K562 (cell line): ENCODE measurements around the gene TLR8. TPM values are rescaled to one million over a fixed set of nuclear protein-coding genes. Genes with fewer than 3 reads are reported as not detected.
A peak's percentile ranks its signal among the peaks of the same experiment; 100 is the strongest.

ENCODE experiments used
- BCL6 ChIP-seq: fragments of 250-450 bp; sonication (Bioruptor Pico); IDR thresholded peaks from 2 replicates; pipeline ENCODE4 v1.4.0; 2020
- CBX5 ChIP-seq: IDR thresholded peaks from 2 replicates; pipeline ENCODE4 v1.6.1; 2014; ENCODE audit warnings: low read depth, borderline replicate concordance
- CSDE1 ChIP-seq, 2 experiments: fragments of 450-650 bp; IDR thresholded peaks; 2 replicates each; pipeline ENCODE4 v1.6.1; 2016; ENCODE audit warnings: mild to moderate bottlenecking in 1 of 2
- E2F1 ChIP-seq: sonication (generic); formaldehyde crosslinking; IDR thresholded peaks from 2 replicates; pipeline ENCODE4 v1.8.1; 2023; ENCODE audit warnings: mild to moderate bottlenecking, missing genetic modification reagents, moderate library complexity
- ETV5 ChIP-seq: sonication (generic); formaldehyde crosslinking; IDR thresholded peaks from 2 replicates; pipeline ENCODE4 v1.4.0; 2020; ENCODE audit warnings: low read depth, mild to moderate bottlenecking, missing genetic modification reagents
- ETV6 ChIP-seq, 3 experiments: fragments of 150-350 bp in 1 of 3; sonication (generic) in 1 of 3; formaldehyde crosslinking in 1 of 3; IDR thresholded peaks; 2 replicates each; pipeline versions ENCODE4 v1.6.1 to v1.8.0; 2014 to 2022; ENCODE audit warnings: borderline replicate concordance in 2 of 3, low read depth in 2 of 3, antibody characterized with exemption in 1 of 3, low read length in 1 of 3, mild to moderate bottlenecking in 1 of 3, missing genetic modification reagents in 1 of 3
- GTF2E2 ChIP-seq: fragments of 200-800 bp; sonication (Bioruptor generic); IDR thresholded peaks from 2 replicates; pipeline ENCODE4 v1.6.1; 2016; ENCODE audit warnings: missing genetic modification characterization, missing compliant biosample characterization
- SMARCC2 ChIP-seq: fragments of 450-650 bp; IDR thresholded peaks from 2 replicates; pipeline ENCODE4 v1.6.1; 2017; ENCODE audit warnings: antibody characterized with exemption, moderate library complexity, mild to moderate bottlenecking, low read depth
- SREBF2 ChIP-seq: sonication (generic); formaldehyde crosslinking; IDR thresholded peaks from 2 replicates; pipeline ENCODE4 v1.4.0; 2020; ENCODE audit warnings: mild to moderate bottlenecking, missing genetic modification reagents
- TFAM ChIP-seq: fragments of 250-450 bp; sonication (Bioruptor Pico); conservative IDR thresholded peaks from 2 replicates; pipeline ENCODE4 v1.5.0; 2021; ENCODE audit warnings: mild to moderate bottlenecking, moderate library complexity
- TRIM28 ChIP-seq: fragments of 450-650 bp; IDR thresholded peaks from 2 replicates; pipeline ENCODE4 v1.6.1; 2017
- UBTF ChIP-seq, 2 experiments: IDR thresholded peaks; 2 replicates each; pipeline ENCODE4 v1.6.1; 2012; ENCODE audit warnings: improper control_type of control experiment in 2 of 2, low read depth in 2 of 2, low read length in 2 of 2, borderline replicate concordance in 1 of 2
- ZFP1 ChIP-seq: fragments of 450-650 bp; formaldehyde crosslinking; IDR thresholded peaks from 2 replicates; pipeline ENCODE4 v1.4.0; 2020; ENCODE audit warnings: mild to moderate bottlenecking, mixed read lengths
- ZFP91 ChIP-seq: sonication (generic); formaldehyde crosslinking; IDR thresholded peaks from 2 replicates; pipeline ENCODE4 v1.8.0; 2022; ENCODE audit warnings: mild to moderate bottlenecking, missing genetic modification reagents
- ZFPM2 ChIP-seq: fragments of 250-450 bp; sonication (Bioruptor Pico); IDR thresholded peaks from 2 replicates; pipeline ENCODE4 v1.5.1; 2022; ENCODE audit warnings: mild to moderate bottlenecking
- ZNF445 ChIP-seq: fragments of 250-450 bp; sonication (Bioruptor Pico); IDR thresholded peaks from 2 replicates; pipeline ENCODE4 v1.4.0; 2020; ENCODE audit warnings: low read depth, mild to moderate bottlenecking, moderate library complexity
- ZNF583 ChIP-seq: fragments of 250-450 bp; sonication (Bioruptor Pico); IDR thresholded peaks from 2 replicates; pipeline ENCODE4 v1.4.0; 2020
- ZNF780A ChIP-seq: fragments of 250-450 bp; sonication (Bioruptor Pico); IDR thresholded peaks from 2 replicates; pipeline ENCODE4 v1.5.0; 2021; ENCODE audit warnings: mild to moderate bottlenecking
- polyA plus RNA-seq, 8 experiments: library from polyadenylated mRNA; depleted of rRNA in 4 of 8; stranded (reverse) in 5 of 8; unstranded in 3 of 8; fragments of >200 nt; fragmentation: Nextera tagmentation in 2 of 8; fragmentation: Illumina TruSeq in 1 of 8; extraction: Ambion mirVana in 2 of 8; extraction: Trizol in 1 of 8; gene quantifications; 2 replicates each; pipeline versions ENCODE4 v1.2.1 to v1.2.3, GENCODE V29; 2011 to 2014; ENCODE audit warnings: inconsistent platforms in 1 of 8, missing spikeins in 1 of 8
- total RNA-seq, 7 experiments: library from RNA; depleted of rRNA in 6 of 7; stranded (reverse); fragments of >200 nt in 6 of 7; fragmentation: Illumina TruSeq in 2 of 7; extraction: Trizol in 2 of 7; gene quantifications; 2 replicates each; pipeline versions ENCODE4 v1.2.1 to v1.2.3, GENCODE V29; 2011 to 2021; ENCODE audit warnings: low replicate concordance in 1 of 7
- TF ChIP-seq, protein P1 (sequence below): fragments of 250-450 bp; sonication (Bioruptor Pico); IDR thresholded peaks from 2 replicates; pipeline ENCODE4 v1.8.0; 2022; ENCODE audit warnings: moderate library complexity, mild to moderate bottlenecking, inconsistent platforms

The TLR8 gene
- total and polyA plus RNA-seq, 9 of the 15 experiments (the other 6 are each of a cell fraction or from before 2014, with no cell fraction given): not detected

DNA sequence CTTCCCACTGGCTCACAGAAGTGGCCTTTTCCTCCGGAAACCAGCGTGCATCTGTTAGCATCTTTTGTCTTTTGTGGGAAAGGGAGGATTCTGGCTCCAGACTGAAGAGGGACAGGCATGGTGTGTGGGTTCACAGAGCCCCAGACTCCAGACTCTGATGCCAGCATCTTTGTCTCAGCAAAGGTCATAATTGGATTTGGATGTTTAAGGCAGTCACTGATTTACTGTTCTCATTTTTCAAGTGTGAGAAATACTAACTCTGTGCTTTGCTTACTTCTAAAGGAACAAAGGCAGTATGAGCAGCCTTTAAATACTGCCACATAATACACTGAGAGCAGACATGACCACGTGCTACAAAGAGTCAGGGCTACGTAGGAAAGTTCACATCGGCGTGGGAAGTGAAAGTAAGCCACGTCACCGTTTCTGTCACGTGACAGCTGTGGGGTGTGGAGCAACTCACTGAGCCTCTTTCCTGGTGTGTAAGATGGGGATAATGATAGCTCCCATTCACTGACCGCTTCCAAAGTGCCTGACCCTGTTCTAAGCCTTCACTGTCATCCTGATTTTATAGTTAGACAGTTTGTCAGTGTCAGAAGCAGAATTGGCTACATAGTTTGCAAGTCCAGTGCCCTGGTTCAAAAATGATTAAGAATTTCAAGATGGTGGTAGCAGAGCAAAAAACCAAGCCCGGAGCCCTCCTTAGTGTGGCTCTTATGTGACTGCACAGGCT, 43.7 kb downstream of the TLR8 start (continued):
- TF ChIP-seq UBTF (IDR thresholded peaks at IDR 0.05; ENCODE audit: borderline replicate concordance in 1 of 2, low read depth in 2 of 2, low read length in 2 of 2) (no peak), GTF2E2 (no peak), ZNF445 (no peak), ZFP91 (no peak), ZNF583 (0 out of 2 replicates have a peak, but pooled peaks have one; percentile 61), ZFPM2 (CRISPR knock-in tag) (no peak), TRIM28 (no peak), CSDE1 (IDR thresholded peaks at IDR 0.05) (no peak), SMARCC2 (no peak), TFAM (CRISPR knock-in tag) (no peak), BCL6 (CRISPR knock-in tag) (no peak), E2F1 (no peak), ZFP1 (CRISPR knock-in tag) (no peak), ETV5 (no peak), ZNF780A (CRISPR knock-in tag) (no peak), ETV6 (IDR thresholded peaks at IDR 0.05; ENCODE audit: borderline replicate concordance in 1 of 2, low read depth in 2 of 2, low read length in 1 of 2) (no peak), ETV6 (CRISPR knock-in tag; IDR thresholded peaks at IDR 0.05; ENCODE audit: borderline replicate concordance) (no peak), SREBF2 (no peak), CBX5 (no peak)
- TF ChIP-seq, protein P1, sequence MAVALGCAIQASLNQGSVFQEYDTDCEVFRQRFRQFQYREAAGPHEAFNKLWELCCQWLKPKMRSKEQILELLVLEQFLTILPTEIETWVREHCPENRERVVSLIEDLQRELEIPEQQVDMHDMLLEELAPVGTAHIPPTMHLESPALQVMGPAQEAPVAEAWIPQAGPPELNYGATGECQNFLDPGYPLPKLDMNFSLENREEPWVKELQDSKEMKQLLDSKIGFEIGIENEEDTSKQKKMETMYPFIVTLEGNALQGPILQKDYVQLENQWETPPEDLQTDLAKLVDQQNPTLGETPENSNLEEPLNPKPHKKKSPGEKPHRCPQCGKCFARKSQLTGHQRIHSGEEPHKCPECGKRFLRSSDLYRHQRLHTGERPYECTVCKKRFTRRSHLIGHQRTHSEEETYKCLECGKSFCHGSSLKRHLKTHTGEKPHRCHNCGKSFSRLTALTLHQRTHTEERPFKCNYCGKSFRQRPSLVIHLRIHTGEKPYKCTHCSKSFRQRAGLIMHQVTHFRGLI: no peak
